Measurements from ENCODE around the gene UQCRC2.

Gene UQCRC2

GRCh38 chr16:22003195-22003594, 50.0 kb downstream of the UQCRC2 start:
- no peak for ATAC-seq (ENCODE audit: insufficient read depth, low read depth)

DNA sequence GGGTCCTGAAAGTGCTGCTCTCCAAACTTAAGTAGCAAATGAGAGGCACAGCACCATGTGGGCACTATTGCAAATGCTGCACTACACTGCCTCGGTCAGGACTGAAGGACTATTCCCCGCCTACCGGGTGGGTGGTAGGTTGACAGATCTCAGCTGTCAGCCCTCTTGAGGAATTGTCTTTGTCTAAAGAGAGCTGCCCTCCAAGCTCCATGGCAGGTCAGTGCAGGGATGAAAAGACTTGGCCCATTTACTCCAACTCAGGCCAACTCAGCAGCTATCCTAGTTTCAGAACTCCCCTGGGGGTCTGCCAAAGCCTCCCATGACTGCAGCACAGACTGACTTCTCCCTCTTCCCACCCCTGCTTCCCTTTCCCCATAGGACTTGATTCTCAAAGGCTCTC, 51.2 kb downstream of the UQCRC2 start:
- DNase-seq (no peak), ATAC-seq (ENCODE audit: insufficient read depth, low read depth) (no peak)
- TF ChIP-seq, protein P1, sequence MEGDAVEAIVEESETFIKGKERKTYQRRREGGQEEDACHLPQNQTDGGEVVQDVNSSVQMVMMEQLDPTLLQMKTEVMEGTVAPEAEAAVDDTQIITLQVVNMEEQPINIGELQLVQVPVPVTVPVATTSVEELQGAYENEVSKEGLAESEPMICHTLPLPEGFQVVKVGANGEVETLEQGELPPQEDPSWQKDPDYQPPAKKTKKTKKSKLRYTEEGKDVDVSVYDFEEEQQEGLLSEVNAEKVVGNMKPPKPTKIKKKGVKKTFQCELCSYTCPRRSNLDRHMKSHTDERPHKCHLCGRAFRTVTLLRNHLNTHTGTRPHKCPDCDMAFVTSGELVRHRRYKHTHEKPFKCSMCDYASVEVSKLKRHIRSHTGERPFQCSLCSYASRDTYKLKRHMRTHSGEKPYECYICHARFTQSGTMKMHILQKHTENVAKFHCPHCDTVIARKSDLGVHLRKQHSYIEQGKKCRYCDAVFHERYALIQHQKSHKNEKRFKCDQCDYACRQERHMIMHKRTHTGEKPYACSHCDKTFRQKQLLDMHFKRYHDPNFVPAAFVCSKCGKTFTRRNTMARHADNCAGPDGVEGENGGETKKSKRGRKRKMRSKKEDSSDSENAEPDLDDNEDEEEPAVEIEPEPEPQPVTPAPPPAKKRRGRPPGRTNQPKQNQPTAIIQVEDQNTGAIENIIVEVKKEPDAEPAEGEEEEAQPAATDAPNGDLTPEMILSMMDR (IDR thresholded peaks at IDR 0.05; ENCODE audit: borderline replicate concordance, extremely low read depth, low read length, poor library complexity, severe bottlenecking) = no peak
- TF ChIP-seq EZH2 (IDR thresholded peaks at IDR 0.05; ENCODE audit: borderline replicate concordance, low read depth, low read length, severe bottlenecking) = no peak
- H4K20me1 ChIP-seq (ENCODE audit: insufficient read depth, low read length) = no peaks in the 10 kb centered on the region
- no peaks in the 10 kb centered on the region; the same call in 1 of the 2 replicates for H3K36me3 ChIP-seq (ENCODE audit: insufficient read depth, low read length)
- H2AFZ ChIP-seq (ENCODE audit: low read depth, low read length) = no peak overlapping the region
- H3K27ac ChIP-seq (ENCODE audit: low read length) = no peak overlapping the region
- no peak overlapping the region for H3K9ac ChIP-seq (ENCODE audit: low read depth, low read length)
- no peaks in the 10 kb centered on the region for H3K27me3 ChIP-seq (ENCODE audit: insufficient read depth, low read length, poor library complexity)
- H3K9me3 ChIP-seq (ENCODE audit: insufficient read depth, low read length, severe bottlenecking) = no peaks in the 10 kb centered on the region
- H3K79me2 ChIP-seq (ENCODE audit: insufficient read depth, low read length) = peaks cover 11% of the 10 kb centered on the region
- no peak overlapping the region for H3K4me3 ChIP-seq (ENCODE audit: low read depth in 1 of 2, low read length in 2 of 2)
- peaks cover 30% of the 10 kb centered on the region for H3K4me1 ChIP-seq (ENCODE audit: insufficient read depth, low read length)
- H3K4me2 ChIP-seq (ENCODE audit: insufficient read depth, low read length) = no peak overlapping the region

More at GRCh38 chr16:22003195-22003594, 50.0 kb downstream of the UQCRC2 start:
- Histone ChIP-seq H3K4me2 (ENCODE audit: insufficient read depth, low read length) (no peak overlapping the region), H3K9ac (ENCODE audit: low read depth, low read length) (no peak overlapping the region), H3K9me3 (ENCODE audit: insufficient read depth, low read length, severe bottlenecking) (no peaks in the 10 kb centered on the region), H3K79me2 (ENCODE audit: insufficient read depth, low read length) (peaks cover under 1% of the 10 kb centered on the region), H3K27me3 (ENCODE audit: insufficient read depth, low read length, poor library complexity) (no peaks in the 10 kb centered on the region), H3K4me1 (ENCODE audit: insufficient read depth, low read length) (peaks cover 21% of the 10 kb centered on the region), H3K4me3 (ENCODE audit: low read depth in 1 of 2, low read length in 2 of 2) (no peak overlapping the region), H3K27ac (ENCODE audit: low read length) (no peak overlapping the region), H3K36me3 (ENCODE audit: insufficient read depth, low read length) (no peaks in the 10 kb centered on the region; the same call in 1 of the 2 replicates), H4K20me1 (ENCODE audit: insufficient read depth, low read length) (no peaks in the 10 kb centered on the region), H2AFZ (ENCODE audit: low read depth, low read length) (no peak overlapping the region)
- DNase-seq = no peak
- TF ChIP-seq EZH2 (IDR thresholded peaks at IDR 0.05; ENCODE audit: borderline replicate concordance, low read depth, low read length, severe bottlenecking) = no peak
- TF ChIP-seq, protein P1 (IDR thresholded peaks at IDR 0.05; ENCODE audit: borderline replicate concordance, extremely low read depth, low read length, poor library complexity, severe bottlenecking) = no peak

DNA sequence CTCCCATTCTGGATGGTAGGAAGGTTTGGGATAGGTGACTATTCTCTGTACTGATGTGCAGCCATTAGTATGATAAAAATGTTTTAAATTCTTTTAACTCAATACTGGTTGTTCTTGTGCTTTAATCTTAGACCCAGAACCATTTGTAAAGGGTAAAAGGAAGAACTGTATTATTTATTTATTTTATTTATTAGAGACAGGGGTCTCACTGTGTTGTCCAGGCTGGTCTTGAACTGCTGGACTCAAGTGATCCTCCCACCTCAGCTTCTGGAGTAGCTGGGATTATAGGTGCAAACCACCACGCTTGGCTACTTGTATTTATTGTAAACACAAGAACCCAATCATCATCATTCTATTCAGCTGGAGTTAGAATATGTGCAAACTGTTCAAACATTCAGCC, 52.6 kb downstream of the UQCRC2 start:
- DNase-seq = no peak
- no peak overlapping the region for H2AFZ ChIP-seq (ENCODE audit: low read depth, low read length)
- TF ChIP-seq, protein P1 (IDR thresholded peaks at IDR 0.05; ENCODE audit: borderline replicate concordance, extremely low read depth, low read length, poor library complexity, severe bottlenecking) = no peak
- no peak for TF ChIP-seq EZH2 (IDR thresholded peaks at IDR 0.05; ENCODE audit: borderline replicate concordance, low read depth, low read length, severe bottlenecking)
- peaks cover 36% of the 10 kb centered on the region for H3K4me1 ChIP-seq (ENCODE audit: insufficient read depth, low read length)
- no peaks in the 10 kb centered on the region; the same call in 1 of the 2 replicates for H3K36me3 ChIP-seq (ENCODE audit: insufficient read depth, low read length)
- no peaks in the 10 kb centered on the region for H3K9me3 ChIP-seq (ENCODE audit: insufficient read depth, low read length, severe bottlenecking)
- H3K79me2 ChIP-seq (ENCODE audit: insufficient read depth, low read length) = peaks cover 23% of the 10 kb centered on the region
- no peak overlapping the region for H3K4me2 ChIP-seq (ENCODE audit: insufficient read depth, low read length)
- H3K9ac ChIP-seq (ENCODE audit: low read depth, low read length) = no peak overlapping the region
- H3K27me3 ChIP-seq (ENCODE audit: insufficient read depth, low read length, poor library complexity) = no peaks in the 10 kb centered on the region
- 0 out of 2 replicates have a peak, but pooled peaks cover 4% of the 10 kb centered on the region for H4K20me1 ChIP-seq (ENCODE audit: insufficient read depth, low read length)
- no peak overlapping the region for H3K4me3 ChIP-seq (ENCODE audit: low read depth in 1 of 2, low read length in 2 of 2)
- no peak overlapping the region for H3K27ac ChIP-seq (ENCODE audit: low read length)
- ATAC-seq (ENCODE audit: insufficient read depth, low read depth) = no peak
